ENCODE data around the gene BCL2L11.

DNA sequence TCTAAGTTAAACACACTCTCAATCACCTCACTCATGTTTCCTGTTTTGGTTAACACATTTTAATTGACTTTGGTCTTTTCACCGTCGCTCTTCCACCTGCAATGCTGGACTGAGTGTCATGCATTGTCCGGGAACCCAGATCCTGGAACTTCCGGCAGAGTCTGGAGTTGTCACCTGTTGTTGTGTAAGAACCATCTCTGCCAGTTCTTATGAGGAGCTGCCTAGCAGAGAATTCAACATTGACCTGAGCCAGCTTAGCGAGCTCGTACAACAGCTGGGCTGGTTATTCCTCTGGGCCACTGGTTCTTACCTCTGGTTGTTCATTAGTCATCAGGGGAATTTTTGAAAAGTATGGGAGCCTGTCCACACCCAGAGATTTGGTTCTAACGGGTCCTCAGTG lies 75.7 kb downstream of the BCL2L11 start:
- TF ChIP-seq, protein P1, sequence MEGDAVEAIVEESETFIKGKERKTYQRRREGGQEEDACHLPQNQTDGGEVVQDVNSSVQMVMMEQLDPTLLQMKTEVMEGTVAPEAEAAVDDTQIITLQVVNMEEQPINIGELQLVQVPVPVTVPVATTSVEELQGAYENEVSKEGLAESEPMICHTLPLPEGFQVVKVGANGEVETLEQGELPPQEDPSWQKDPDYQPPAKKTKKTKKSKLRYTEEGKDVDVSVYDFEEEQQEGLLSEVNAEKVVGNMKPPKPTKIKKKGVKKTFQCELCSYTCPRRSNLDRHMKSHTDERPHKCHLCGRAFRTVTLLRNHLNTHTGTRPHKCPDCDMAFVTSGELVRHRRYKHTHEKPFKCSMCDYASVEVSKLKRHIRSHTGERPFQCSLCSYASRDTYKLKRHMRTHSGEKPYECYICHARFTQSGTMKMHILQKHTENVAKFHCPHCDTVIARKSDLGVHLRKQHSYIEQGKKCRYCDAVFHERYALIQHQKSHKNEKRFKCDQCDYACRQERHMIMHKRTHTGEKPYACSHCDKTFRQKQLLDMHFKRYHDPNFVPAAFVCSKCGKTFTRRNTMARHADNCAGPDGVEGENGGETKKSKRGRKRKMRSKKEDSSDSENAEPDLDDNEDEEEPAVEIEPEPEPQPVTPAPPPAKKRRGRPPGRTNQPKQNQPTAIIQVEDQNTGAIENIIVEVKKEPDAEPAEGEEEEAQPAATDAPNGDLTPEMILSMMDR (IDR thresholded peaks at IDR 0.05; ENCODE audit: low read depth, low read length), result no peak
- no peak for TF ChIP-seq POLR2A (IDR thresholded peaks at IDR 0.05; ENCODE audit: extremely low read depth, insufficient read length)
- no peak for TF ChIP-seq MYC (IDR thresholded peaks at IDR 0.05; ENCODE audit: low read depth, low read length)

All from NB4 (cell line).